ENCODE data around the gene MEAF6. TPM values are rescaled to one million over a fixed set of nuclear protein-coding genes. Genes with fewer than 3 reads are reported as not detected.
"Not testable (repeated sequence)": the region's sequence is repeated elsewhere in the genome, so short reads cannot be mapped to it uniquely, and the experiment has no call there.

MEAF6 gene
- total RNA-seq, 6 donors from 2014 or later = 59.9 to 131 (median 75.1) TPM

- TF ChIP-seq EP300 (IDR thresholded peaks at IDR 0.05) (no peak), CTCF (IDR thresholded peaks at IDR 0.05) (no peak), POLR2AphosphoS5 (IDR thresholded peaks at IDR 0.05) (no peak), POLR2A (IDR thresholded peaks at IDR 0.05) (no peak)
- DNase-seq = no peak
- Histone ChIP-seq H3K9me3 (no peaks in the 10 kb centered on the region), H3K4me3 (peak overlapping the region; percentile 86 to 99 (median 98)), H3K27ac (peak overlapping the region; percentile 91 to 95 (median 94)), H3K36me3 (peaks cover 0 to 30% (median 12%) of the 10 kb centered on the region in 4 donors), H3K4me1 (peaks cover 22 to 43% (median 25%) of the 10 kb centered on the region in 4 donors), H3K27me3 (no peaks in the 10 kb centered on the region)
- no peak for ATAC-seq (ENCODE audit: low FRiP score in 2 of 2)
- 3 to 8% methylated on average over 9 to 11 of the region's 11 CpGs for WGBS, 2 donors
Observed at GRCh38 chr1:37553598-37553926, 39.0 kb upstream of the MEAF6 start.

DNA sequence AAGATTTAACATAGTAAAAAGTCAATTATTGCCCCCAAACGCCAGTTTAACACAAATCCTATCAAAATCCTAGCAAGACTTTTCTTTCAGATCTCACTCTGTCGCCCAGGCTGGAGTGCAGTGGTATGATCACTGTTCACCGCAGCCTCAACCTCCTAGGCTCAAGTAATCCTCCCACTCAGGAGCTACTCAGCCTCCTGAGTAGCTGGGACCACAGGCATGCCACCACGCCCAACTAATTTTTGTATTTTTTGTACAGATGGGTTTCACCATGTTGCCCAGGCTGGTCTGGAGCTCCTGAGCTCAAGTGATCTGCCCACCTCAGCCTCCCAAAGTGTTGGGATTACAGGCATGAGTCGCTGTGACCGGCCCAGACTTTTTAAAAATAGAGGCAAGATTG lies 34.8 kb upstream of the MEAF6 start:
- peaks cover 6 to 73% (median 39%) of the 10 kb centered on the region in 4 donors for H3K36me3 ChIP-seq
- no peak overlapping the region for H3K4me3 ChIP-seq
- no peaks in the 10 kb centered on the region for H3K27me3 ChIP-seq
- TF ChIP-seq CTCF (IDR thresholded peaks at IDR 0.05) (no peak), EP300 (IDR thresholded peaks at IDR 0.05) (no peak), POLR2A (IDR thresholded peaks at IDR 0.05) (no peak), POLR2AphosphoS5 (IDR thresholded peaks at IDR 0.05) (no peak)
- H3K9me3 ChIP-seq = no peaks in the 10 kb centered on the region
- no peak for ATAC-seq (ENCODE audit: low FRiP score in 2 of 2)
- WGBS, 2 donors = 92% methylated on average over 6 of the region's 6 CpGs
- H3K4me1 ChIP-seq = peaks cover 10 to 20% (median 14%) of the 10 kb centered on the region in 4 donors
- no peak for DNase-seq
- no peak overlapping the region for H3K27ac ChIP-seq

DNA sequence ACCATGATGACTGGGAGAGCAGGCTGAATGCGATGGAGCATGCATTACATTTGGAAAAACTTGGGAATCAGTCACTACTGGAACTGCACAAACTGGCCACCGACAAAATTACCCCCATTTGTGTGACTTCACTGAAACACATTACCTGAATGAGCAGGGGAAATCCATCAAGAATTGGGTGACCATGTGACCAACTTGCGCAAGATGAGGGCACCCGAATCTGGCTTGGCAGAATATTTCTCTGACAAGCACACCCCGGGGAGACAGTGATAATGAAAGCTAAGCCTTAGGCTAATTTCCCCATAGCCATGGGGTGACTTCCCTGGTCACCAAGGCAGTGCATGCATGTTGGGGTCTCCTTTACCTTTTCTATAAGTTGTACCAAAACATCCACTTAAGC lies 30.5 kb upstream of the MEAF6 start:
- H3K36me3 ChIP-seq = peaks cover 17 to 99% (median 57%) of the 10 kb centered on the region in 4 donors
- DNase-seq = no peak
- H3K4me3 ChIP-seq = no peak overlapping the region
- ATAC-seq (ENCODE audit: low FRiP score in 2 of 2) = no peak
- no peaks in the 10 kb centered on the region for H3K4me1 ChIP-seq
- H3K27me3 ChIP-seq = no peaks in the 10 kb centered on the region
- TF ChIP-seq CTCF (IDR thresholded peaks at IDR 0.05) (no peak), POLR2AphosphoS5 (IDR thresholded peaks at IDR 0.05) (no peak), EP300 (IDR thresholded peaks at IDR 0.05) (no peak), POLR2A (IDR thresholded peaks at IDR 0.05) (no peak)
- H3K9me3 ChIP-seq = no peaks in the 10 kb centered on the region
- H3K27ac ChIP-seq = no peak overlapping the region
- WGBS, 2 donors = 59 to 72% methylated on average over 5 of the region's 5 CpGs

DNA sequence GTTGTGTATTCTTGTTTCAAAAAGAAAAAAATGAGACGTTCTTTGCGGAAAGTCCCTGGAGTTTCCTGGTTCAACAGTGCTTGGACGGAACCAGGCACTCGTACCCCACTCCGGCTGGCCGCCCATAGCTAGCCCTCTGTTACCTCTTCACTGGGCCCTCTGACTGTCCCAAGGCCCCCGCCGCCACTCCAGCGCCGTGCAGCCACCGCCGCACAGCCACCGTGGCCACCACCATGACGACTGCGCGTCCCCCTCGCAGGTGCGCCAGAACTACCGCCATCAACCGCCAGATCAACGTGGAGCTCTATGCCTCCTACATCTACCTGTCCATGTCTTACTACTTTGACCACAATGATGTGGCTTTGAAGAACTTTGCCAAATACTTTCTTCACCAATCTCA lies 30.0 kb upstream of the MEAF6 start:
- H3K27me3 ChIP-seq = no peaks in the 10 kb centered on the region
- TF ChIP-seq POLR2A (IDR thresholded peaks at IDR 0.05) = no peak
- TF ChIP-seq CTCF (IDR thresholded peaks at IDR 0.05) = no peak
- TF ChIP-seq EP300 (IDR thresholded peaks at IDR 0.05) = no peak
- TF ChIP-seq POLR2AphosphoS5 (IDR thresholded peaks at IDR 0.05) = no peak
- H3K36me3 ChIP-seq = peaks cover 22 to 99% (median 59%) of the 10 kb centered on the region in 4 donors
- 95 to 97% methylated on average over 21 of the region's 21 CpGs for WGBS, 2 donors
- ATAC-seq (ENCODE audit: low FRiP score in 2 of 2) (no peak), DNase-seq (peak in 1 of 2 donors; percentile 65)
- H3K27ac ChIP-seq = no peak overlapping the region
- H3K4me1 ChIP-seq = no peaks in the 10 kb centered on the region
- no peaks in the 10 kb centered on the region for H3K9me3 ChIP-seq
- no peak overlapping the region for H3K4me3 ChIP-seq

DNA sequence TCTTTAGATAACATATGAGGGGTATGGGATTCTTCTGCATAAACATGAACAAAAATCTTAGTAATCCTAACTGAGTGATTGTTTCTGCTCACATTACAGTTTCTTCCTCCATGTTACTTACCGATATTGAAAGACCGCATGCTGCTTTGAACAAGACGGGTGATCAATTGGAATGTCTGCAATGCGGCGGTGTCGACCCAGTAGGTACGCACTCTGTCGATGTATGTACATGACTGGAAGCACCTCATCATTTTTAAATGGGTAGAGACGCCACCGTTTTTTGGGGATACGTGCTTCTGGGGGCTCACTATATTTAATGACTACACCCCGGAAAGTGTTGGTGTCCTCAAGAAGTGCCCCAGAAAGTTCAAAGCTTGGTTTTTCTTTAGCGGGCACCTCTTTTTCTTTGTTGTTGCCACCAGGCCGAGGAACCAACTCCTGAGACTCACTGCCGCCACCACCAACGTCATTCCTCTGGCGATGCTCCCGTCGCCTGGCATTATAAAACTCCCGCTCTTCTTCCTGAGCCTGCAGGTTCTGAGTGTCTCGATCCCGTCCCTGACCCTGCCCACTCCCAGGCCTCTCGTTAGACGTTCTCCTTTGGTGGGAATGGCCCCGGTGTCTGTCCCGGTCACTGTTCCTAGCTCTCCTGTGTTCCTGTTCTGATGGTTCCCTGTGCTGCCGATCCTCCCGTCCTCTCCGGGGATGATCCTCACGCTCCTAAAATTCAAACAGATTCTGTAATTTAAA lies 25.6 kb upstream of the MEAF6 start:
- Histone ChIP-seq H3K27ac (no peak overlapping the region), H3K27me3 (no peaks in the 10 kb centered on the region), H3K4me1 (no peaks in the 10 kb centered on the region), H3K4me3 (no peak overlapping the region), H3K36me3 (peaks cover 23 to 99% (median 64%) of the 10 kb centered on the region in 4 donors), H3K9me3 (no peaks in the 10 kb centered on the region)
- ATAC-seq (ENCODE audit: low FRiP score in 2 of 2) = no peak
- 96% methylated on average over 30 of the region's 30 CpGs for WGBS, 2 donors
- DNase-seq = no peak
- no peak for TF ChIP-seq POLR2A (IDR thresholded peaks at IDR 0.05)
- no peak for TF ChIP-seq EP300 (IDR thresholded peaks at IDR 0.05)
- no peak for TF ChIP-seq POLR2AphosphoS5 (IDR thresholded peaks at IDR 0.05)
- TF ChIP-seq CTCF (IDR thresholded peaks at IDR 0.05) = no peak

- 89 to 95% methylated on average over 10 of the region's 10 CpGs for WGBS, 2 donors
- H3K4me3 ChIP-seq; H3K27me3 ChIP-seq; H3K27ac ChIP-seq; ATAC-seq (ENCODE audit: low FRiP score in 2 of 2); H3K4me1 ChIP-seq; DNase-seq; H3K9me3 ChIP-seq: not testable (repeated sequence)
- H3K36me3 ChIP-seq = peaks cover 23 to 88% (median 58%) of the 10 kb centered on the region in 4 donors
Observed at GRCh38 chr1:37539154-37539553, 24.6 kb upstream of the MEAF6 start.

All from upper lobe of left lung (tissue), 6 donors.